Measurements from ENCODE around the gene FSIP1. TPM values are rescaled to one million over a fixed set of nuclear protein-coding genes. Genes with fewer than 3 reads are reported as not detected.

Gene FSIP1
- total and polyA plus RNA-seq, 2 donors from 2014 or later: 0.75 to 2.4 TPM

DNA sequence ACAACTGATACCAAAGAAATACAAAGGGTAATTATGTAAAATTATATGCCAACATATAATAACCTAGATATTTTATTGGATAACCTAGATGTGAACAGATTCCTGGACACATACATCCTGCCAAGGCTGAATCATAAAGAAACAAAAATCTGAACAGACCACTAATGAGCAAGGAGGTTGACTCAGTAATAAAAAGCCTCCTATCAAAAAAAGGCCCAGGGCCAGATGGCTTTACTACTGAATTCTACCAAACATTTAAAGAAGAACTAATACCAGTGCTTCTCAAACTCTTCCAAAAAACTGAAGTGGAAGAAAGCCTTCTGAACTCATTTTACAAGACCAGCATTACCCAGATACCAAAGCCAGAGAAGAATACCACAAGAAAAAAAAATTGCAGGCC, 169.4 kb downstream of the FSIP1 start:
- Histone ChIP-seq H3K27me3 (ENCODE audit: control insufficient read depth, insufficient read depth, low read length) (no peaks in the 10 kb centered on the region), H3K9me3 (ENCODE audit: control insufficient read depth in 2 of 3, insufficient read depth in 1 of 3, low read length in 3 of 3) (peaks cover 0 to 13% (median 3%) of the 10 kb centered on the region in 3 donors), H3K27ac (ENCODE audit: low read depth in 2 of 2, low read length in 2 of 2) (no peak overlapping the region), H3K9ac (ENCODE audit: low read length in 3 of 3) (no peak overlapping the region), H3K4me1 (ENCODE audit: control insufficient read depth in 2 of 3, insufficient read depth in 2 of 3, low read depth in 1 of 3, low read length in 3 of 3) (no peaks in the 10 kb centered on the region), H3K36me3 (ENCODE audit: control insufficient read depth in 2 of 3, insufficient read depth in 3 of 3, low read length in 3 of 3) (no peaks in the 10 kb centered on the region), H3K4me3 (ENCODE audit: low read length in 3 of 3) (no peak overlapping the region)
- TF ChIP-seq, protein P1, sequence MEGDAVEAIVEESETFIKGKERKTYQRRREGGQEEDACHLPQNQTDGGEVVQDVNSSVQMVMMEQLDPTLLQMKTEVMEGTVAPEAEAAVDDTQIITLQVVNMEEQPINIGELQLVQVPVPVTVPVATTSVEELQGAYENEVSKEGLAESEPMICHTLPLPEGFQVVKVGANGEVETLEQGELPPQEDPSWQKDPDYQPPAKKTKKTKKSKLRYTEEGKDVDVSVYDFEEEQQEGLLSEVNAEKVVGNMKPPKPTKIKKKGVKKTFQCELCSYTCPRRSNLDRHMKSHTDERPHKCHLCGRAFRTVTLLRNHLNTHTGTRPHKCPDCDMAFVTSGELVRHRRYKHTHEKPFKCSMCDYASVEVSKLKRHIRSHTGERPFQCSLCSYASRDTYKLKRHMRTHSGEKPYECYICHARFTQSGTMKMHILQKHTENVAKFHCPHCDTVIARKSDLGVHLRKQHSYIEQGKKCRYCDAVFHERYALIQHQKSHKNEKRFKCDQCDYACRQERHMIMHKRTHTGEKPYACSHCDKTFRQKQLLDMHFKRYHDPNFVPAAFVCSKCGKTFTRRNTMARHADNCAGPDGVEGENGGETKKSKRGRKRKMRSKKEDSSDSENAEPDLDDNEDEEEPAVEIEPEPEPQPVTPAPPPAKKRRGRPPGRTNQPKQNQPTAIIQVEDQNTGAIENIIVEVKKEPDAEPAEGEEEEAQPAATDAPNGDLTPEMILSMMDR (IDR thresholded peaks at IDR 0.05; ENCODE audit: borderline replicate concordance, extremely low read depth, insufficient read depth): no peak
- DNase-seq (no peak), FAIRE-seq (no peak)
- intact Hi-C loops (cut with DNase I): no loop called here

DNA sequence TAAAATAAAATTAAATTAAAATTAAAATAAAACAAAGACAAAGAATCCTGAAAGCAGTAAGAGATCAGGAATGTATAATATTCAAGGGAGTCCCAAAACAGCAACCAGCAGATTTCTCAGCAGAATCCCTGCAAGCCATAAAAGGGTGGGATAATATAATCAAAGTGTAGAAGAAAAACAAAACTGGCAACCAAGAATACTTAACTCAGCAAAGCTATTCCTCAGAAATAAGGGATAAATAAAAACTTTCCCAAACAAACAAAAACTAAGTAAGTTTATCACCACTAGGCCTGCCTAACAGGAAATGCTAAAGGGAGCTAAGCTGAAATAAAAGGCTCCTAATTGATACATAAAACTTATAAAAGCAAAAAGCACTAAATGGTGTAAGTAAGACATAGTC, 172.0 kb downstream of the FSIP1 start:
- H3K9ac ChIP-seq (ENCODE audit: low read length in 3 of 3): no peak overlapping the region
- no peak for DNase-seq
- intact Hi-C loops (cut with DNase I): no loop called here
- peaks cover 0 to 13% (median 3%) of the 10 kb centered on the region in 3 donors for H3K9me3 ChIP-seq (ENCODE audit: control insufficient read depth in 2 of 3, insufficient read depth in 1 of 3, low read length in 3 of 3)
- H3K4me1 ChIP-seq (ENCODE audit: control insufficient read depth in 2 of 3, insufficient read depth in 2 of 3, low read depth in 1 of 3, low read length in 3 of 3): no peaks in the 10 kb centered on the region
- no peak for FAIRE-seq
- TF ChIP-seq, protein P1 (IDR thresholded peaks at IDR 0.05; ENCODE audit: borderline replicate concordance, extremely low read depth, insufficient read depth): no peak
- no peak overlapping the region for H3K27ac ChIP-seq (ENCODE audit: low read depth in 2 of 2, low read length in 2 of 2)
- H3K27me3 ChIP-seq (ENCODE audit: control insufficient read depth, insufficient read depth, low read length): no peaks in the 10 kb centered on the region
- no peak overlapping the region for H3K4me3 ChIP-seq (ENCODE audit: low read length in 3 of 3)
- no peaks in the 10 kb centered on the region for H3K36me3 ChIP-seq (ENCODE audit: control insufficient read depth in 2 of 3, insufficient read depth in 3 of 3, low read length in 3 of 3)

DNA sequence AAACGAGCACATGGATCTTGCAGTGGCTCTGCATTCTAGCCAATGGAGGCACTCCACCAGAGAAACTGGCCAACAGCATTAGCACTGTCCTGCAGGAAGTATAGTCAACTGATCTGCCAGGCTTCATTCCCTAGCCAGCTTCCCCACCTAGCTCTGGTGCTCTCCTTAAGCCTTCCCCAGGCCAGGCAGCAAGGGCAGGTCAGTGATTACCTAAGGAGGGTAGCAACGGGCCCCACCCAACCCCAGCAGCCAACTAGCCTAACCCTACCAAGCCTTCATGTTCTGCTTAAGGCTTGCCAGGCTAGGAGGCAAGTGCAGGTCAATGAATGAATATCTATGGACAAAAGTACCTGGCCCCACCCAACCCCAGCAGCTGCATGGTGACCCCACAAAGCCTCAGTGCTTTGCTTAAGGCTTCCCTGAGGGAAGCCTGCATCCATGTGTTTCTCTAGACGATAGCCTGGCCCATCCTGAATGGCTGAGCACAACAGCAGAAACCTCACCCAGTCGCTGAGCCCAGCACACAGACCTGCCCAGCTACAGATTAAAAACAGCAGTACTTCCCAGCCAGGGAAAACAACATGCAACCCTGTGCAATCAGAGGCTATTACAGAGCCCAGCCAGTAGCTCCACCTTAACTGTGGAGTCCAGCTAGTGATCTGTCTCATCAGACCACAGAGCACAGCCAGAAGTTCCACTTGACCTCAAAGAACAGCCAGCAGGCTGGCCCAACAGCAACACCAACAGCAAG, 173.3 kb downstream of the FSIP1 start:
- Histone ChIP-seq H3K36me3 (ENCODE audit: control insufficient read depth in 2 of 3, insufficient read depth in 3 of 3, low read length in 3 of 3) (no peaks in the 10 kb centered on the region), H3K9me3 (ENCODE audit: control insufficient read depth in 2 of 3, insufficient read depth in 1 of 3, low read length in 3 of 3) (peaks cover 0 to 10% (median 3%) of the 10 kb centered on the region in 3 donors), H3K27me3 (ENCODE audit: control insufficient read depth, insufficient read depth, low read length) (no peaks in the 10 kb centered on the region), H3K9ac (ENCODE audit: low read length in 3 of 3) (no peak overlapping the region), H3K4me1 (ENCODE audit: control insufficient read depth in 2 of 3, insufficient read depth in 2 of 3, low read depth in 1 of 3, low read length in 3 of 3) (no peaks in the 10 kb centered on the region), H3K27ac (ENCODE audit: low read depth in 2 of 2, low read length in 2 of 2) (no peak overlapping the region), H3K4me3 (ENCODE audit: low read length in 3 of 3) (no peak overlapping the region)
- TF ChIP-seq, protein P1 (IDR thresholded peaks at IDR 0.05; ENCODE audit: borderline replicate concordance, extremely low read depth, insufficient read depth): no peak
- DNase-seq (no peak), FAIRE-seq (no peak)
- intact Hi-C loops (cut with DNase I): no loop called here
